ENCODE measurements around the gene METAP1D.

GRCh38 chr2:171960570-171960969, 39.2 kb upstream of the METAP1D start:
- no peak for TF ChIP-seq CTCF (IDR thresholded peaks at IDR 0.05)
- no peak for TF ChIP-seq POLR2A (IDR thresholded peaks at IDR 0.05)
- no peak for TF ChIP-seq POLR2AphosphoS5 (IDR thresholded peaks at IDR 0.05)

Measured in prostate gland (tissue), 2 donors.